ENCODE measurements around the gene VWA7.
A peak's percentile ranks its signal among the peaks of the same experiment; 100 is the strongest.
"Not testable (repeated sequence)": the region's sequence is repeated elsewhere in the genome, so short reads cannot be mapped to it uniquely, and the experiment has no call there.

The VWA7 gene

GRCh38 chr6:31799781-31800180 lies 22.7 kb upstream of the VWA7 start:
- H3K4me3 ChIP-seq (ENCODE audit: low read length in 2 of 2) = no peak overlapping the region
- H3K27ac ChIP-seq (ENCODE audit: low read depth in 2 of 2, low read length in 2 of 2) = no peak overlapping the region
- H3K36me3 ChIP-seq (ENCODE audit: control insufficient read depth in 2 of 2, insufficient read depth in 2 of 2, low read length in 2 of 2) = peaks cover 4 to 10% of the 10 kb centered on the region in 2 donors
- peaks cover 6 to 8% of the 10 kb centered on the region in 2 donors for H3K4me1 ChIP-seq (ENCODE audit: control insufficient read depth in 2 of 2, insufficient read depth in 2 of 2, low read length in 2 of 2)
- no peak overlapping the region for H3K9ac ChIP-seq (ENCODE audit: low read depth in 1 of 2, low read length in 2 of 2)
- no peaks in the 10 kb centered on the region for H3K27me3 ChIP-seq (ENCODE audit: control insufficient read depth in 2 of 2, insufficient read depth in 2 of 2, low read length in 2 of 2)
- no peaks in the 10 kb centered on the region for H3K9me3 ChIP-seq (ENCODE audit: control insufficient read depth in 2 of 2, low read length in 2 of 2)

- H3K27ac ChIP-seq (ENCODE audit: low read depth in 2 of 2, low read length in 2 of 2) = no peak overlapping the region
- no peak overlapping the region for H3K9ac ChIP-seq (ENCODE audit: low read depth in 1 of 2, low read length in 2 of 2)
- H3K27me3 ChIP-seq (ENCODE audit: control insufficient read depth in 2 of 2, insufficient read depth in 2 of 2, low read length in 2 of 2) = no peaks in the 10 kb centered on the region
- peaks cover 0 to 10% of the 10 kb centered on the region in 2 donors for H3K36me3 ChIP-seq (ENCODE audit: control insufficient read depth in 2 of 2, insufficient read depth in 2 of 2, low read length in 2 of 2)
- H3K4me1 ChIP-seq (ENCODE audit: control insufficient read depth in 2 of 2, insufficient read depth in 2 of 2, low read length in 2 of 2) = peaks cover 10 to 13% of the 10 kb centered on the region in 2 donors
- H3K9me3 ChIP-seq (ENCODE audit: control insufficient read depth in 2 of 2, low read length in 2 of 2) = no peaks in the 10 kb centered on the region
- H3K4me3 ChIP-seq (ENCODE audit: low read length in 2 of 2) = no peak overlapping the region
Observed at GRCh38 chr6:31797588-31797987, 20.5 kb upstream of the VWA7 start.

GRCh38 chr6:31796993-31797385 lies 19.9 kb upstream of the VWA7 start:
- H3K27ac ChIP-seq (ENCODE audit: low read depth in 2 of 2, low read length in 2 of 2) = no peak overlapping the region
- peaks cover 10 to 13% of the 10 kb centered on the region in 2 donors for H3K4me1 ChIP-seq (ENCODE audit: control insufficient read depth in 2 of 2, insufficient read depth in 2 of 2, low read length in 2 of 2)
- H3K27me3 ChIP-seq (ENCODE audit: control insufficient read depth in 2 of 2, insufficient read depth in 2 of 2, low read length in 2 of 2) = no peaks in the 10 kb centered on the region

GRCh38 chr6:31795616-31796298 lies 18.6 kb upstream of the VWA7 start, which contains the start of gene VARS1:
Gene VARS1 (minus strand): TSS chr6:31795752. CDS start chr6:31795217, 535 bp downstream.
- Histone ChIP-seq H3K9me3 (ENCODE audit: control insufficient read depth in 2 of 2, low read length in 2 of 2) (no peaks in the 10 kb centered on the region), H3K36me3 (ENCODE audit: control insufficient read depth in 2 of 2, insufficient read depth in 2 of 2, low read length in 2 of 2) (peaks cover 3 to 12% of the 10 kb centered on the region in 2 donors), H3K27me3 (ENCODE audit: control insufficient read depth in 2 of 2, insufficient read depth in 2 of 2, low read length in 2 of 2) (no peaks in the 10 kb centered on the region), H3K4me3 (ENCODE audit: low read length in 2 of 2) (peak within 1 kb of the TSS; percentile 91 to 93), H3K27ac (ENCODE audit: low read depth in 2 of 2, low read length in 2 of 2) (peak within 1 kb of the TSS; percentile 83 to 85), H3K4me1 (ENCODE audit: control insufficient read depth in 2 of 2, insufficient read depth in 2 of 2, low read length in 2 of 2) (peaks cover 10 to 13% of the 10 kb centered on the region in 2 donors), H3K9ac (ENCODE audit: low read depth in 1 of 2, low read length in 2 of 2) (peak within 1 kb of the TSS; percentile 89 to 98)

More at GRCh38 chr6:31796993-31797385, 19.9 kb upstream of the VWA7 start:
- Histone ChIP-seq H3K9me3 (ENCODE audit: control insufficient read depth in 2 of 2, low read length in 2 of 2) (no peaks in the 10 kb centered on the region), H3K9ac (ENCODE audit: low read depth in 1 of 2, low read length in 2 of 2) (no peak overlapping the region), H3K4me3 (ENCODE audit: low read length in 2 of 2) (no peak overlapping the region), H3K36me3 (ENCODE audit: control insufficient read depth in 2 of 2, insufficient read depth in 2 of 2, low read length in 2 of 2) (peaks cover 0 to 10% of the 10 kb centered on the region in 2 donors)

- Histone ChIP-seq H3K9ac (ENCODE audit: low read depth in 1 of 2, low read length in 2 of 2) (peak overlapping the region; percentile 89 to 98), H3K4me1 (ENCODE audit: control insufficient read depth in 2 of 2, insufficient read depth in 2 of 2, low read length in 2 of 2) (peaks cover 10 to 13% of the 10 kb centered on the region in 2 donors), H3K36me3 (ENCODE audit: control insufficient read depth in 2 of 2, insufficient read depth in 2 of 2, low read length in 2 of 2) (peaks cover 3 to 12% of the 10 kb centered on the region in 2 donors), H3K9me3 (ENCODE audit: control insufficient read depth in 2 of 2, low read length in 2 of 2) (no peaks in the 10 kb centered on the region), H3K4me3 (ENCODE audit: low read length in 2 of 2) (peak overlapping the region; percentile 91 to 93), H3K27me3 (ENCODE audit: control insufficient read depth in 2 of 2, insufficient read depth in 2 of 2, low read length in 2 of 2) (no peaks in the 10 kb centered on the region), H3K27ac (ENCODE audit: low read depth in 2 of 2, low read length in 2 of 2) (peak overlapping the region; percentile 83 to 85)
Observed at GRCh38 chr6:31794866-31795615, 17.9 kb upstream of the VWA7 start.

GRCh38 chr6:31794294-31794865 lies 17.3 kb upstream of the VWA7 start:
- H3K27me3 ChIP-seq (ENCODE audit: control insufficient read depth in 2 of 2, insufficient read depth in 2 of 2, low read length in 2 of 2) = no peaks in the 10 kb centered on the region
- H3K36me3 ChIP-seq (ENCODE audit: control insufficient read depth in 2 of 2, insufficient read depth in 2 of 2, low read length in 2 of 2) = peaks cover 3 to 12% of the 10 kb centered on the region in 2 donors
- H3K9ac ChIP-seq (ENCODE audit: low read depth in 1 of 2, low read length in 2 of 2) = peak overlapping the region; percentile 89 to 98
- peak overlapping the region; percentile 83 to 85 for H3K27ac ChIP-seq (ENCODE audit: low read depth in 2 of 2, low read length in 2 of 2)
- peak overlapping the region; percentile 91 to 93 for H3K4me3 ChIP-seq (ENCODE audit: low read length in 2 of 2)
- no peaks in the 10 kb centered on the region for H3K9me3 ChIP-seq (ENCODE audit: control insufficient read depth in 2 of 2, low read length in 2 of 2)
- H3K4me1 ChIP-seq (ENCODE audit: control insufficient read depth in 2 of 2, insufficient read depth in 2 of 2, low read length in 2 of 2) = peaks cover 10 to 13% of the 10 kb centered on the region in 2 donors

GRCh38 chr6:31793927-31794245 lies 16.8 kb upstream of the VWA7 start:
- not testable (repeated sequence) for H3K27me3 ChIP-seq (ENCODE audit: control insufficient read depth in 2 of 2, insufficient read depth in 2 of 2, low read length in 2 of 2); H3K9me3 ChIP-seq (ENCODE audit: control insufficient read depth in 2 of 2, low read length in 2 of 2); H3K27ac ChIP-seq (ENCODE audit: low read depth in 2 of 2, low read length in 2 of 2)
- Histone ChIP-seq H3K9ac (ENCODE audit: low read depth in 1 of 2, low read length in 2 of 2) (peak overlapping the region in 1 of 2 donors; percentile 89), H3K36me3 (ENCODE audit: control insufficient read depth in 2 of 2, insufficient read depth in 2 of 2, low read length in 2 of 2) (peaks cover 3 to 12% of the 10 kb centered on the region in 2 donors), H3K4me1 (ENCODE audit: control insufficient read depth in 2 of 2, insufficient read depth in 2 of 2, low read length in 2 of 2) (peaks cover 10 to 13% of the 10 kb centered on the region in 2 donors), H3K4me3 (ENCODE audit: low read length in 2 of 2) (peak overlapping the region in 1 of 2 donors; percentile 91)

- no peaks in the 10 kb centered on the region for H3K27me3 ChIP-seq (ENCODE audit: control insufficient read depth in 2 of 2, insufficient read depth in 2 of 2, low read length in 2 of 2)
- H3K4me1 ChIP-seq (ENCODE audit: control insufficient read depth in 2 of 2, insufficient read depth in 2 of 2, low read length in 2 of 2) = peaks cover 10 to 13% of the 10 kb centered on the region in 2 donors
- H3K36me3 ChIP-seq (ENCODE audit: control insufficient read depth in 2 of 2, insufficient read depth in 2 of 2, low read length in 2 of 2) = peaks cover 3 to 9% of the 10 kb centered on the region in 2 donors
- no peak overlapping the region for H3K27ac ChIP-seq (ENCODE audit: low read depth in 2 of 2, low read length in 2 of 2)
- H3K4me3 ChIP-seq (ENCODE audit: low read length in 2 of 2) = no peak overlapping the region
- H3K9ac ChIP-seq (ENCODE audit: low read depth in 1 of 2, low read length in 2 of 2) = no peak overlapping the region
- no peaks in the 10 kb centered on the region for H3K9me3 ChIP-seq (ENCODE audit: control insufficient read depth in 2 of 2, low read length in 2 of 2)
Observed at GRCh38 chr6:31792761-31793171, 15.6 kb upstream of the VWA7 start.

- Histone ChIP-seq H3K27me3 (ENCODE audit: control insufficient read depth in 2 of 2, insufficient read depth in 2 of 2, low read length in 2 of 2) (no peaks in the 10 kb centered on the region), H3K9ac (ENCODE audit: low read depth in 1 of 2, low read length in 2 of 2) (no peak overlapping the region), H3K4me1 (ENCODE audit: control insufficient read depth in 2 of 2, insufficient read depth in 2 of 2, low read length in 2 of 2) (peaks cover 10 to 13% of the 10 kb centered on the region in 2 donors), H3K27ac (ENCODE audit: low read depth in 2 of 2, low read length in 2 of 2) (no peak overlapping the region), H3K36me3 (ENCODE audit: control insufficient read depth in 2 of 2, insufficient read depth in 2 of 2, low read length in 2 of 2) (peaks cover 2 to 3% of the 10 kb centered on the region in 2 donors), H3K4me3 (ENCODE audit: low read length in 2 of 2) (no peak overlapping the region), H3K9me3 (ENCODE audit: control insufficient read depth in 2 of 2, low read length in 2 of 2) (no peaks in the 10 kb centered on the region)
Observed at GRCh38 chr6:31792090-31792374, 14.9 kb upstream of the VWA7 start.
